Fibroblast of skin of left quadriceps (primary cell): Measurements from ENCODE around the gene TOMT.
A peak's percentile ranks its signal among the peaks of the same experiment; 100 is the strongest.
"Not testable (repeated sequence)": the region's sequence is repeated elsewhere in the genome, so short reads cannot be mapped to it uniquely, and the experiment has no call there.

Experiments used
- DNase-seq, 2 experiments: peaks; one replicate each; pipeline ENCODE4 v3.0.0-alpha.2; 2013; ENCODE audit warnings: low read depth in 2 of 2

TOMT gene

GRCh38 chr11:72124046-72124445 lies 18.3 kb downstream of the TOMT start:
- DNase-seq, result no peak

- DNase-seq, result no peak
Observed at GRCh38 chr11:72125956-72126355, 20.2 kb downstream of the TOMT start.

GRCh38 chr11:72127923-72128322 lies 22.2 kb downstream of the TOMT start:
- no peak for DNase-seq

- DNase-seq, result no peak
Observed at GRCh38 chr11:72129381-72129780, 23.7 kb downstream of the TOMT start.

- DNase-seq, result no peak
Observed at GRCh38 chr11:72132646-72133045, 26.9 kb downstream of the TOMT start.

- DNase-seq, result not testable (repeated sequence)
Observed at GRCh38 chr11:72135473-72135872, 29.7 kb downstream of the TOMT start, which contains the start of gene FOLR3. Gene FOLR3 (plus strand): TSS chr11:72135725. CDS start chr11:72135953, 228 bp downstream.

- no peak for DNase-seq
Observed at GRCh38 chr11:72135891-72136683, 30.4 kb downstream of the TOMT start.

- DNase-seq, result no peak
Observed at GRCh38 chr11:72136684-72137262, 31.0 kb downstream of the TOMT start.

GRCh38 chr11:72138821-72139390 lies 33.2 kb downstream of the TOMT start:
- DNase-seq, result no peak

- no peak for DNase-seq
Observed at GRCh38 chr11:72139500-72139899, 33.8 kb downstream of the TOMT start.

- no peak for DNase-seq
Observed at GRCh38 chr11:72140661-72141060, 34.9 kb downstream of the TOMT start.

- peak; percentile 76 to 80 for DNase-seq
Observed at GRCh38 chr11:72141066-72141465, 35.3 kb downstream of the TOMT start.

GRCh38 chr11:72142086-72142485 lies 36.4 kb downstream of the TOMT start:
- not testable (repeated sequence) for DNase-seq

GRCh38 chr11:72142543-72142942 lies 36.8 kb downstream of the TOMT start:
- DNase-seq, result not testable (repeated sequence)

GRCh38 chr11:72144807-72145565 lies 39.3 kb downstream of the TOMT start:
- DNase-seq, result peak; percentile 61 to 69

GRCh38 chr11:72146625-72147024 lies 40.9 kb downstream of the TOMT start:
- no peak for DNase-seq

- DNase-seq, result no peak
Observed at GRCh38 chr11:72150882-72151281, 45.2 kb downstream of the TOMT start.

GRCh38 chr11:72153874-72154273 lies 48.1 kb downstream of the TOMT start:
- DNase-seq, result not testable (repeated sequence)

- no peak for DNase-seq
Observed at GRCh38 chr11:72154816-72155215, 49.1 kb downstream of the TOMT start.

GRCh38 chr11:72155751-72156150 lies 50.0 kb downstream of the TOMT start:
- DNase-seq, result no peak

- DNase-seq, result no peak
Observed at GRCh38 chr11:72157131-72157530, 51.4 kb downstream of the TOMT start.
